NCI-H1105 treated with DMSO at 0.1 percent for 48 hours (cell line): ENCODE data around the gene REL.
"Not testable (repeated sequence)": the region's sequence is repeated elsewhere in the genome, so short reads cannot be mapped to it uniquely, and the experiment has no call there.

ENCODE experiments used
- DNase-seq: peaks from one replicate; lab custom pipeline; 2025; lab: John Stamatoyannopoulos, UW

The REL gene

DNA sequence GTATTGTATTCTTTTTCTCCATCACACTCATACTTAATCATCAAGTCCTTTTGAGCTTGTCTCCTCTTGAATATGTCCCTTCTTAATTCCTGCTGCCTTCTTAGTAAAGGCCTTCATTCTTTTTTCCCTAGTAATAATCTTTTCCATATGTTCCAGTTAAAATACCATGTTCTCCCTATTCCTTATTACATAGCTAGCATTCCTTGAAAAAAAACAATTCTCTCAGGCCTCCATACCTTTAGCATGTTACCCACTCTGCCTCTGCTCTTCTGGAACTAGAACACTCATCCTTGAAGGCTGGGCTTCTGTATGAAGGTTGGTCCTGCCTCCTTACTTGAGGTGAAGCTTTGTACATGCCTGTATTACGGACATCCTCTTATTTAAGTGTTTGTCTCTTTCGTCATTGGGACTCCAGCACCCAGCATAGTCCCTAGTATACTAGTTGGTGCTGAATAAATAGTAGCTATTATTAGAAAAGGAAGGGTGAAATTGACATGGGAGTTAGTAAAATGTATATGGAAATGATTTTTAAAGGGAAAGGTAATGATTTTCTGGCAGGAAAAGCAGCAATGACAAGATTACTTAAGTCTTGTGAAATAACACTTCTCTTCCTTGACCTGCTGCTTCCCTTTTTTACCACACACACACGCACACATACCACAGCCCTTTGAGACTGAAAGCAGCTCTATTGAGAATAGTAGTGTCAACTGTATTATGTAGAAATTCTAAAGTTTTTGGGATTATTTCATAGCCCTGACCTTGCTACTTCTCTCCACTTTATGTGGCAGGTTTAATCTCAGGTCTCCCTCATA, 45.6 kb downstream of the REL start:
- DNase-seq = no peak

DNA sequence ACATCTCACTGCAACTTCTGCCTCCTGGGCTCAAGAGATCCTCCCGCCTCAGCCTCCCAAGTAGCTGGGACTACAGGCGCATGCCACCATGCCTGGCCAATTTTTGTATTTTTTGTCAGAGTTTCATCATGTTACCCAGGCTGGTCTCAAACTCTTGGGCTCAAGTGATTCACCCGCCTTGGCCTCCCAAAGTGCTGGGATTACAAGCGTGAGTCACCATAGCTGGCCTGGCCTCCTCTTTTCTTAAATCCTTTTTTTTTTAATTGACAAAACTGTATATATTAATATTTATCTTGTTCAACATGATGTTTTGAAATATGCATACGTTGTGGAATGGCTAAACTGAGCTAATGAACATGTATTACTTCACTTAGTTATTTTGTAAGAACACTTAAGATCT, 50.7 kb downstream of the REL start:
- not testable (repeated sequence) for DNase-seq

DNA sequence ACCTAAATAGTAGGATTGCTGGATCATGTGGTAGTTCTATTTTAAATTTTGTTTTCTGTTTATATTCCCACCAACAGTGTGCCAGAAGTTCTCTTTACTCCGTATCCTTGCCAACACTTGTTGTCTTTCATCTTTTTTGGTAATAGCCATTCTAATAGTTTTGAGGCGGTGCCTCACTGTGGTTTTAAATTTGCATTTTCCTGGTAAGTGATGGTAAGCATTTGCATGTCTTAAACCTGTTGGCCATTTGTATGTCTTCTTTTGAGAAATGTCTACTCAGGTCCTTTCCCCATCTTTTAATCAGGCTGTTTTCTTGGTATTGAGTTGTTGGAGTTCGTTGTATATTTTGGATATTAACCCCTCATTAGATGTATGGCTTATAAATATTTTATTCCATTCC, 51.6 kb downstream of the REL start:
- no peak for DNase-seq

DNA sequence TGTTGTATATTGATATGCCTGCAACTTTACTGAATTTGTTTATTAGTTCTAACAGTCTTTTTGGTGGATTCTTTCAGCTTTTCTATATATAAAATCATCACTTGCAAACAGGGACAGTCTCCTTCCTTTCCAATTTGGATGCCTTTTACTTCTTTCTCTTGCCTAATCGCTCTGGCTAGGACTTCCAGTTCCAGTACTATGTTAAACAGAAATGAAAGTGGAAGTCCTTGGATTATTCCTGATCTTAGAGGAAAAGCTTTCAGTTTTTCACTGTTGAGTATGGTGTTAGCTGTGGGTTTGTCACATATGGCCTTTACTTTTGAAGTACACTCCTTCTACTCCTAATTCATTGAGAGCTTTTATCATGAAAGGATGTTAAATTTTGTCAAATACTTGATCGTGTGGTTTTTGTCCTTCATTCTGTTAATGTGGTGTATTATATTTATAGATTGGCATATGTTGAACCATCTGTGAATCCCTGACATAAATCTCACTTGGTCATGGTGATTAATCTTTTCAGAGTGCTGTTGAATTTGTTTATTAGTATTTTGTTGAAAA, 52.9 kb downstream of the REL start:
- no peak for DNase-seq

DNA sequence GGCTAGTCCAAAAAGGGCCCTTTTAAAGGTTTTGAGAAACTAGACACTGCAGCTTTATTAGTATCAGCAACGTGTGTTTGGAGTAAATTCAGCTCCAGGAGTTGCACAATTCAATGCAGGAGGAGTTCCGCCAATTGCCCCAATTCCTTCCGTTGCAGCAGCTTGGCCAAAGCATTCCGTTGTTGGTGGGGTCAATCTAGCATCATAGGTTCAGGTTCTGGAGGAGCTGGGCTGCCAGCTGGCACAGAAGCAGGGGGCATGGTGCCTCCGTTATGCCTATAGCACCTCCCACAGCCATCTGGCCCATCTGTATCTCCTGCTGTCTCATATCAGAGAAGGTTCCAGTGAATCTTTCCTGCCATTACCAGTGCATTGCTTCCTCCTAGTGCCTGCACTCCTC, 55.4 kb downstream of the REL start:
- DNase-seq = no peak

DNA sequence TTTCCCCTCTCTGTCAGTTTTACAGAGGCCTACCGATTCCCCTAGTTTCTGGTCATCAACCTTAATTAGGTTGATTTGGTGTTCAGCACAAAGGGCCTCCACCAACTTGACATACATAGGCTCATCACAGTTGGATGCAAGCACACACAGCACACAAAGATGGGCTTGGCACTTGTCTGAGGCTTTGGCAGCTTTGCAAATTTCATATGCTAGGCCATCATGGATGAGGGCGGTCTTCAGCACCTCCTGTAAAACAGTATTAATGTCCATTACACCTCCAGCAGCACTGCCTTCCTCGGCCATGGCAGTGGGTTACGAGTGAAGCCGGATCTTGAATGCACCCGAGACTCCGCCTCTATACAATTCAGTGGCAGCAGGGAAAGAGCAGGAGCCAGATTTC, 56.9 kb downstream of the REL start:
- no peak for DNase-seq

DNA sequence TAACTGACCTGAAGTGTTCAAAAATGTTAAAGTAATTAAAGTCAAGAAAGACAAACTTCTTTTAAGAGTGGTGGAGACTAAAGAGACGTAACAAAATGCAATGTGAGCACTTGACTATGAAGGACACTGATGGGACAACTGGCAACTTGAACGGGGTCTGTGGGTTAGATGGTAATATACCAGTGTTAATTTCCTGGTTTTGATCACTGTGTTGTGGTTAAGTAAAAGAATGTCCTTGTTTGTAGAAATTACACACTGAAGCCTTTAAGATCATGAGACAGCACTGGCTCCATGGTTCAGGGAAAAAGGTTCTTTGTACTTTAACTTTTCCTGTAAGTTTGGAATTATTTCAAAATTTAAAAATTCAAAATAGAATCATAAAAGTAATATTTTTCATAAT, 58.2 kb downstream of the REL start:
- DNase-seq = no peak

DNA sequence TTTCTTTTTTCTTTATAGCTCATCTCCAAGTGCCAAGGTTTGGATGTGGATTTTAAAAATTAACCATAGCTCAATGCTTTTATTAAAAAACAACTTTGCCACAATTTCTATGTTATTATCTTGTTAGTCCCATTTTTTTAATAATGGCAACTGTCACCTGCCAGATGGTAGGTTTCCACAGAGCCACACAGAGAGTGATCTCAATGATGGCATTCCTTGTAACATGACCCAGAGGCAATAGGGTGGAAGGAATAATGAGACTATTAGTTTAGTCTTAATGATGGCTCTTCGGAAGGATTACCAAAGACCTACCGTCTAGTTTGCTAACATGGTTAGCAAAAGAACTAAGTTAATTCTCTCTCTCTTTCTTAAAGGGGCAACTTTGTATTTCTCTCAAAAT, 64.0 kb downstream of the REL start:
- DNase-seq = peak; percentile 33

DNA sequence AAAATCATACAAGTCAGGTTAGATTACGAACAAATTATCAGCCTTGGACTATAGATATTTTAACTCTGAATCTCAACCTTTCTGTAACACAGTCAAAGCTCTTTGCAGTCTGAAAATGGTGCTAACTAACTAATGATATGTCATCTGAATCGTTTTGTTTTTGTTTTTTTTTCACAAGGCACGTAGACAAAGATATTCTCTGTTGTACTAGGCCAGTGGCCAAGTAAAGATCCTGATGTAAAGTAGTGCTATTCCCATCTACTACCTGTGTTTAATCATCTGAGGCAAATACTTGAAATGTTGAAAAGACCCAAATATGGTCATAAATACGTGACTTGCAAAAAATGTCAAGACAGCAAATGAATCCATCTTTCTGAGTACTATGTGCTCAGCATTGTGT, 65.7 kb downstream of the REL start:
- DNase-seq = no peak

DNA sequence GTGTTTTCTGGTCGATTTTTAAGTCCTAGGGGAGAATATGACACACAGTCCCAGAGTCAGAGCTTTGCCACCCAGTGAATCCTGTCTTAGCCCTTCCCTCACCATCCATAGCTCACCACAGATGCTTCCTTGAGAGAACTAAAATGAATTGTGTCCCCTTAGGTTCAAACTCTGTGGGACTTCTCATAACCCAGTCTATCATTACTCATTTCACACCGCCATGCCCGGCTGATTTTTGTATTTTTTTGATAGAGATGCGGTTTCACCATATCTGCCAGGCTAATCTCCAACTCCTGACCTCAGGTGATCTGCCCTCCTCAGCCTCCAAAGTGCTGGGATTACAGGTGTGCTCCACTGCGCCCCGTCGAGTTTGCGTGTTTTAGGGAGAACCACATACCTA, 66.8 kb downstream of the REL start:
- DNase-seq = no peak

DNA sequence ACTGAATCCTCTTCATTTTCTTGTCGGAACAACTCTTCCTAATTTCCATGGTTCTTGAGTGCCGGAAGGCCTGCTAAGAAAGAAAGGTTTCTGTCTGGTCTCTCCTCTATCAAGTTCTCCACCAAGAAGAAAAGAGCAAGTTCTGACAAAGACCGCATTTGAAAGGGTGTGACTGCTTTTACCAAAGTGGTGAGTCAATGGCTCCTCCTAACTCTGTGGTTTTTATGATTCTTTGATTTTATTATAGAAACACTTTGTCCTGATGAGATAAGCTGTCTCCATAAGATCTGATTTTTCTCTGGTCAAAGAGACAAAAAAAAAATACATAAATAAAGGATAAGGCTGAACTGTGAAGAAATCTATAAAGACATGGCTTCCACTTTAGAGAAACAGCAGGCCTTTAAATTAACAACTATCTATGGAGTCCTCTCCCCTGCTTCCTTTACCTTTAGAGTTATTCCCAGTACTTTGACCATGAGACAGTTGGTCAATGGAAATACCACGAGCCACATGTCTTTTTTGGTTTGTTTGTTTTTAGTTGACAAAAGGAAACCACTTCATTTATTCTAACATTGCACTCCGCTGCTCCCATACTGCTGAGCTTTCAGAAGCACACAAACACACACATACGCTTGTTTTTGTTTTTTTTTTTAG, 67.7 kb downstream of the REL start:
- no peak for DNase-seq

DNA sequence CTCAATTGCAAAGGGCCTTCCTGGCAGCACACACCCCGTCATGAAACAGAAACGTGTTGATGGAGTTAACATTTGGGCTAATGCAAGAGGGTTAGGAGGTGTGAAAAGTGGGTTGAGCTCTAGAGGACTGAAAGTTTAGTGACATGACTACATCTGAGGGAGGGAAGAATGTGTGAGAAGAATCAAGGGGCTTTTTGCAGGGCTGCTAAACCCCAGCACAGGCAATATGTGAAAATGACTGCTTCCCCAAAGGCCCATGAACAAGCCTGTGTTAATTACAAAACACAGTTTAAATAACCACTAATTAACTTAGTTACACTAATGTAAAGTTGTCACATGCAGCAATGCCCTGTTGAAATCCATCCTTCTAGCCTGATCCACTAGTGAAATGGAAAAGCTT, 72.8 kb downstream of the REL start:
- no peak for DNase-seq

DNA sequence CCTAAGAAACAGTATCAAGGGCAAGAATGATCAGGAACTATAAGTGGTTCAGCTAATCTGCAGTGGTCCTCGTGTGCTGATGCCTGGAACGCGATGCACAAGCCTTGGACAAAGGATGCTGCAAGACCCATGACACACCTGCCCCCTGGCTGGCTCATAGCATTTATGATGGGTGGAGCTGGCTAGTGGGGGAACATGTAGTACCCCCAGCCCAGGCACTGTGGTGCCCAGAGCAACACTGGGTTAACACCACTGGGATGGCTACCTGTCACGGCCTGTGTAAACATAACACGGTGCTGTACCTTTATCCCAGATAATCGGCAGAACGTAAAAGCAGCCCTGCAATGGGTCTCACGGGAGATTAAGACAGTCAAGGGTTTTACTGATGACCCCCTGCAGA, 75.8 kb downstream of the REL start:
- no peak for DNase-seq

DNA sequence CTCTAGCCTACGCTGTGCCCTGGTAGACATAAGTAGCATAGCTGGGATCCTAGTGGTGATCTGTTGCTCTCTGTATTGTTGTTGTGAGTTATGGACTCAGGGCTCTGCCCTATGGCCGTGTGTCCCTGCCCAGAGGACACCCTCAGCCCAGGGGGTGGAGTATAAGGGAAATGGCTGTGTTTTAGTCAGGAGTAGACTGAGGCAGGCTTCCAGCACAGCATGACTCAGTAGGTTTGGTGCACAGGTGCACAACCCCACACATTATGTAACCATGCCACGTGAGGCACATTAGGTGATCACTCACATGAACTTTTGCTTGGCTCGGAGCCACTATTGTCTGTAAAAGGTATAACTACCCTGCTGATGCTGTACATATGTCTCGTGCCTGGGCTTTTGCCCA, 76.3 kb downstream of the REL start:
- no peak for DNase-seq

DNA sequence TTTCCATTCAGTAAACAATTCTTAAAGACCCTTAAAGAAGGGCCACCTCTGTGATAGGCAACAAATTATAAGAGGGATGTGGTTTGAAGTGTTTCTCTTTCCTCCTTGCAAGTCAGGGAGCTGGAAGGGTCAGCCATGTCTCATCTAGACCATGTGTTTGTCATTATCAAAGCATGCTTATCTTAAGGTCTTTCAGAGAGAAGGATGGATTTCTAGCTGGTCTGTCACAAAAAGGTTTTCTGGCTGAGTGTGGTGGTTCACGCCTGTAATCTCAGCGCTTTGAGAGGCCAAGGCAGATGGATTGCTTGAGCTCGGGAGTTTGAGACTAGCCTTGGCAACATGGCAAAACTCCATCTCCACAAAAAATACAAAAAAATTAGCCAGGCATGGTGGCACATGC, 77.0 kb downstream of the REL start:
- no peak for DNase-seq

DNA sequence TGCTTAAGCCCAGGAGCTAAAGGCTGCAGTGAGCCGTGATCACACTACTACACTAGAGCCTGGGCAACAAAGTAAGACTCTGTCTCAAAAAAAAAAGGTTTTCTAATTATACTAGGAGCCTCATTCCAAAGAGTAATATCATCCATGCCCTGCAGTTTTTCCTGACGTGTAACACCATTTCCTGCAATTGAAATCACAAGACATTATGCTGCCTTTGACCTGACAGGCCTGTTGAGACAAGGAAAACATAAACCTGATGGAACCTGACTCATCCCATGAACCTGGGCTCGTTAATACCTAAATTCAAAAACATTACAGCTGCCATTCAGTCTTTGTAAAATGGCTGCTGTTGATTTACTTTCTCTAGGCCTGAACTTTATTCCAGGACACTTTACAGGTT, 77.4 kb downstream of the REL start:
- DNase-seq = no peak

DNA sequence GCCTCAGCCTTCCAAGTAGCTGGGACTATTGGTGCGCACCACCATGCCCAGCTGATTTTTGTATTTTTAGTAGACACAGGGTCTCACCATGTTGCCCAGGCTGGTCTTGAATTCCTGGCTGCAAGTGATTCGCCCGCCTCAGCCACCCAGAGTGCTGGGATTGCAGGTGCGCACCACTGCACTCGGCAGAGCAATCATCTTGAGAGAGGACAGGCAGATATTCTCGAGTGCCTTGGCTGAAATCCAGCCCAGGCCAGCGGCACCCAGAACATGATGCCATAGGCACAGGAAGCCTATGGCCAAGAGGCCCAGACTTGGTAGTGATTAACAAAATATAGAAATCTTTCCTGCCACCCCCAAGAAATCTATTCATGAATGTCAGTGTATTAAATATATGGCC, 78.1 kb downstream of the REL start:
- DNase-seq = peak; percentile 22

DNA sequence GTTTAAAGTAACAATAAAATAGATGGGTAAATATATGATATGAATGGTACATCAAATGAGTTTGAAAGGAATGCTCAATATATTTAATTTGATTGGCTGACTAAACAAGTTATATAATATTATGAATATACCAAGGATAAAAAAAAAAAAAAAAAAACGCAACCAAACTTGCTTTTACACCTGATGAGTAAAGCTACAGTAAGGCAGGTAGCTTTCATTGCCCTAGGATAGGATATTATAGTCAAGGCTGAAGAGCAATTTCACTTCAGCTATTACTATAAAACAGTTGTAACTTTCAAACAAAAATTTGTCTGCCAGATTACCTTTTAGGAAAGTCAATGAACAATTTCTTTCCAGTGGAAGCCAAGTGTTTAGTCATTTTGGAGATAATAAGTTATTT, 79.3 kb downstream of the REL start:
- DNase-seq = no peak

DNA sequence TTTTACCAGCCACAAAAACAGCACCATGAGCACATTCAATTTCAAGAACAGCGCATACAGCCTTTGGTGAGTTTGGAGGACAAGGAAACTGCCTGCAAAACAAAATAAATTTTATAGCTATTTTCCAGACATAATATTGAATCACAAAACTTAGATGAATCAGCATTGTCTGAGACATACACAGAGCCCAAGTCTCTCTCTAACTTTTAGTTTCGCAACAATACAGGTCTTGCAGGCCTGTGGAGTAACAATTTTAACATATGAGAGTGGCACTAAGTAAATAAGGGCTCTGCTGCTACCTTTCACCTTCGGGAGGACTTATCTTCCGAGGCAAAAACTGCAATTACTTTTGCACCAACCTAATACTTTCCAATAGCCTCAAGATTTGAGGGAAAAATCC, 80.1 kb downstream of the REL start:
- no peak for DNase-seq

DNA sequence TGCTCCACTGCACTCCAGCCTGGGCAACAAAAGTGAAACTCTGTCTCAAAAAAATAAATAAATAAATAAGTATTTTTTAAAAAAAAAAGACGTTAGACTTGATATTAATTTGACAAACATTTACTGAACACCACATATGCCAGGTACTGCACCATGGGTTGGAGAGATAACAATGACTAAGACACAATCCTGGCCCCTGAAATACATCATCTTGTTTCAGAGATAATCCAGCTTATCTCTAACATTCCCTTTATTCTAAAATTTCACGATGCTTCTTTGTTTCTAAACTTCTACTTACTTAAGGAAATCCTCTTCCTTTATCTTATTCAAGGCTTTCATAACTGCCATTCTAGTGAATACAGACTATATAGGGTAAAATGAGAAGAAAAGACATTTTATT, 81.2 kb downstream of the REL start:
- no peak for DNase-seq

DNA sequence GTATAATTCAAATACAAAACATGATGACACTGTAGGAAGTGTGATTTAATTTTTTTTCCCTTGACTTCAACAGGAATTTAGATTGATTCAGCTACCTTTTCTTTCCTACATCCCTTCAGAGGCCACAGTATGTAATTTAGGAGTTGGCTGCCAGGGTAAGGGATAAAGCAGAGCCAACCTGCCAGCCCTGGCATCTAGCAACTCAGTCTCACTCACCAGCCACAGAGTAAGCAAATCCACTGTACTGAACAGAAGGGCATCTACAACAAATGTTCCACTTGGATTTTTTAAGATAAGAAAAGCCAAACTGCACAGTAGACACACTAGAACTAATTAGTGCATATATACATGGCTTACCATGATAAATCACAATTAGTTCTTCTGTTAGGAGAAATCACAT, 81.8 kb downstream of the REL start:
- no peak for DNase-seq

DNA sequence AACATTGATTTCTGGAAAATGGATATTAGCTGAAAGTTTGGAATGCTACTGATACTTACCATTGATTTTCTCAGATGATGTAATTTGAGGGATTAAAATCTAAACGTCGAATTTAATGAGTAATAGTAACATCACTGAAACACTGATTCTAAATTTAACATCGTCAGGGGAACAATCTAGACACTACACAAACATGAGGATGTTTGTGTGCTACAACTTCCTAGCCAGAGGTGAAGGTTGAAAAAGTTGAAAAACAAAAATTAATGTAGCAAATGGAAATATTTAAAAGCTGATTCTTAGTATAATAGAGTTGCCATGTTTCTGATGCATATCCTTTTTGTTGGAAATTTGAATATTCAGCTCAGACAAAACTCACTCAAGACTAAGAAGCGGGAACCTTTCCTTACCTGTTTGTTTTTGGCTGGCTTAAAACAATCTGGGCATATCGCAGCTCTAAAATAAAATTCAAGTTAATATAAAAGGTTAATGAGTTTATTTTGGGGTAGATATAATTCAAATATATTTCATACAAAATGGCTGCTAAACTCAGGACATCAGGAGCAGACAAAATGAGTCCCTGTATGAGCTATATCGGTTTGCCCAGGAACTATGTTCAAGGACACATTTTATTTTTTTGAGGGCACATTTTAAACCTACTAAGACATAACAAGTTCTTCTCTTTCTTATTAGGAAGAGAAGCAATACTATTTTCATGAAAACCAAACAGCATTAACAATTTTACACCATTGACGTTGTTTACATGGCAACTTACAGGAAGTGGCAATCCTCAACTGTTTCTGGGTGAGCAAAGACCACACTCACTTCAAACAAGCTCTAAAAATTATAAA, 83.5 kb downstream of the REL start:
- DNase-seq = no peak

DNA sequence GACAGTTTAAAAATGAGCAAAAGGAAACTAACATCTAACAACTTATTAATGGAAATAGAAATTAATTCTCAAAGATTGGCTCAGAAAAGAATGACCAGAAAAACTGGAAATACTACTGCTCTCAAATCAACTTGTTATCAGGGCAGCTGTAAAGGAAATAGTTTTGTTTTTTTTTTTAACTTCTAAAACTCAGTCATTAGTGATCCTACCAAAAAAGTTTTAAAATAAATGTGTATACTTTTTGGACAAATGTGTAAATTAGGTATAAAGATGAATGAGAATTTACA, 84.1 kb downstream of the REL start:
- no peak for DNase-seq
